Gastroesophageal sphincter (tissue), 4 donors: ENCODE data around the gene TMEM135. TPM values are rescaled to one million over a fixed set of nuclear protein-coding genes. Genes with fewer than 3 reads are reported as not detected.

Experiments
- ATAC-seq: fragments of 150-250 bp; one replicate; pipeline ENCODE4 v1.9.1; 2016; ENCODE audit warnings: mild to moderate bottlenecking, moderate library complexity
- H3K27ac ChIP-seq, 4 donors: fragments of 200-600 bp; sonication (generic) in 3 of 4; 1 replicate in 3 of 4; 2 replicates in 1 of 4; pipeline ENCODE4 v1.5.1; 2016 to 2019
- H3K27me3 ChIP-seq: fragments of 200-600 bp; sonication (generic); one replicate; pipeline ENCODE4 v1.5.1; 2019
- H3K36me3 ChIP-seq, 2 donors: fragments of 200-600 bp; sonication (generic); one replicate each; pipeline ENCODE4 v1.5.1; 2019; ENCODE audit warnings: control low read depth in 1 of 2
- H3K4me1 ChIP-seq, 3 donors: fragments of 200-600 bp; sonication (generic); 1 replicate in 2 of 3; 2 replicates in 1 of 3; pipeline ENCODE4 v1.5.1; 2016 to 2019; ENCODE audit warnings: control low read depth in 2 of 3
- H3K4me3 ChIP-seq, 2 donors: fragments of 200-600 bp; sonication (generic); one replicate each; pipeline ENCODE4 v1.5.1; 2019; ENCODE audit warnings: mild to moderate bottlenecking in 1 of 2, moderate library complexity in 1 of 2
- H3K9me3 ChIP-seq, 3 donors: fragments of 200-600 bp; sonication (generic); one replicate each; pipeline ENCODE4 v1.5.1; 2017 to 2019; ENCODE audit warnings: control low read depth in 2 of 3
- EP300 ChIP-seq: sonication (generic); formaldehyde crosslinking; IDR thresholded peaks from one replicate; pipeline ENCODE4 v1.6.1; 2017; ENCODE audit warnings: antibody characterized with exemption, mild to moderate bottlenecking
- POLR2A ChIP-seq, 2 donors: fragments of 450-650 bp; IDR thresholded peaks; one replicate each; pipeline ENCODE4 v1.6.1; 2017; ENCODE audit warnings: antibody characterized with exemption in 2 of 2, mild to moderate bottlenecking in 2 of 2, moderate library complexity in 1 of 2
- POLR2AphosphoS5 ChIP-seq: sonication (generic); formaldehyde crosslinking; IDR thresholded peaks from one replicate; pipeline ENCODE4 v1.6.1; 2017; ENCODE audit warnings: antibody characterized with exemption
- WGBS, 2 donors: methylation state at CpG; one replicate each; pipeline ENCODE4 v1.1.5; 2018; ENCODE audit warnings: low coverage in 1 of 2; 5-methylcytosine and 5-hydroxymethylcytosine counted together
- total RNA-seq, 4 donors: library from RNA; depleted of rRNA; stranded (reverse); fragments of >200 nt; gene quantifications; one replicate each; pipeline ENCODE4 v1.1.0, GENCODE V29; 2016
- TF ChIP-seq, protein P1 (sequence below), 4 experiments: fragments of 200-600 bp in 2 of 4; fragments of 450-650 bp in 2 of 4; sonication (generic) in 1 of 4; IDR thresholded peaks; one replicate each; pipeline ENCODE4 v1.5.1; 2017 to 2019; ENCODE audit warnings: antibody characterized with exemption in 4 of 4, mild to moderate bottlenecking in 2 of 4, moderate library complexity in 2 of 4

TMEM135 gene
- total RNA-seq, 4 donors from 2014 or later, result 9.6 to 25.7 (median 17.0) TPM

DNA sequence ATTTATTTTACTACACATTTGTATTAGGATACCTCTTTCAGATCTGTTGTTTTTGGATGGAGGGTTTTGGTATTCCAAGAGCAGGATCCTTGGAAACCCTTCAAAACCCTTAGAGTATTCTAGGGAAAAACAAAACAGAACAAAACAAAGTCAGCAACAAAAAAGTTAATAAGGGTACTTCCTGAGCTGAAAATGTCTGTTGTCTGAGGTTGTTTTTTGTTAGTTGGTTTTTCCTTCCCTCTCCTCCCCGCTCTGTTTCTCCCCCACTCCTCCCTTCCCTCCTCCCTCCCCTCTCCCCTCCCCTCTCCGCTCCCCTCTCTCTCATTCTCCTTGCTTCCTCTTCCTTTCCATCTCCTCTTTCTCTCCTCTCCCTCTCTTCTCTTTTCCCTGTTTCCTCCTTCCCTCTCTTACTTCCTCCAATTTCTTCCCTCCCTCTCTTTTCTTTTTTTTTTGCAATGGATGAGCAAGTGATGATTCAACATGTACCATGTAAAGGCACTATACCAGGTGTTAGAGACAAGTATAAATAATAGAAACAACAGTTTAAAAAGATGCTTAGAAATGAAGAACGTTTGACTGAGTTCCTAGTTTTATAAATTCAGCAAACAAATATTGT is 160.6 kb downstream of the TMEM135 start:
- no peak overlapping the region for H3K27ac ChIP-seq
- H3K4me1 ChIP-seq, result no peaks in the 10 kb centered on the region
- 62 to 80% methylated on average over 1 to 3 of the region's 3 CpGs for WGBS, 2 donors
- no peak overlapping the region for H3K4me3 ChIP-seq
- no peaks in the 10 kb centered on the region for H3K27me3 ChIP-seq
- ATAC-seq, result no peak
- TF ChIP-seq, protein P1, sequence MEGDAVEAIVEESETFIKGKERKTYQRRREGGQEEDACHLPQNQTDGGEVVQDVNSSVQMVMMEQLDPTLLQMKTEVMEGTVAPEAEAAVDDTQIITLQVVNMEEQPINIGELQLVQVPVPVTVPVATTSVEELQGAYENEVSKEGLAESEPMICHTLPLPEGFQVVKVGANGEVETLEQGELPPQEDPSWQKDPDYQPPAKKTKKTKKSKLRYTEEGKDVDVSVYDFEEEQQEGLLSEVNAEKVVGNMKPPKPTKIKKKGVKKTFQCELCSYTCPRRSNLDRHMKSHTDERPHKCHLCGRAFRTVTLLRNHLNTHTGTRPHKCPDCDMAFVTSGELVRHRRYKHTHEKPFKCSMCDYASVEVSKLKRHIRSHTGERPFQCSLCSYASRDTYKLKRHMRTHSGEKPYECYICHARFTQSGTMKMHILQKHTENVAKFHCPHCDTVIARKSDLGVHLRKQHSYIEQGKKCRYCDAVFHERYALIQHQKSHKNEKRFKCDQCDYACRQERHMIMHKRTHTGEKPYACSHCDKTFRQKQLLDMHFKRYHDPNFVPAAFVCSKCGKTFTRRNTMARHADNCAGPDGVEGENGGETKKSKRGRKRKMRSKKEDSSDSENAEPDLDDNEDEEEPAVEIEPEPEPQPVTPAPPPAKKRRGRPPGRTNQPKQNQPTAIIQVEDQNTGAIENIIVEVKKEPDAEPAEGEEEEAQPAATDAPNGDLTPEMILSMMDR (IDR thresholded peaks at IDR 0.05), result no peak
- TF ChIP-seq POLR2A (IDR thresholded peaks at IDR 0.05) (no peak), POLR2AphosphoS5 (no peak), EP300 (no peak)
- no peaks in the 10 kb centered on the region for H3K9me3 ChIP-seq
- H3K36me3 ChIP-seq, result no peaks in the 10 kb centered on the region

DNA sequence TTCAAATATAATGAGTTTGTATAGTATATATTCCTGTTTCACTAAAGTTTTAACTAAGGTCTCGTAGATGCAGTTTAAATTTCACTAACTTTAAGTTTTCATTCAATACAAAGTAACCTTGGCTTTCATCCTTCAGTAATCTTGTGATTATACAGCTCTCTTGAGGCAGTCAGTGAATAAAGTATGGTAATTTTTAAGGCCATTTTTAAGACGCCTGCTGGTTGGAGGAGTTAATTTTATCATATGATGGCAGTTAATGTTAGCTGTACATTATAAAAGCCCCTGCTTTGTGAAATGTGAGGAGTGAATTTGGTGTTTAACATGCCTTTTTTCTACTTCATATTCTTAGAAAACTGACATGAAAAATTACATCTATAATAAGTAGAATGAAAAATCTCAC is 163.6 kb downstream of the TMEM135 start:
- no peak overlapping the region for H3K27ac ChIP-seq
- H3K27me3 ChIP-seq, result no peaks in the 10 kb centered on the region
- no peak for TF ChIP-seq POLR2A (IDR thresholded peaks at IDR 0.05)
- TF ChIP-seq, protein P1 (IDR thresholded peaks at IDR 0.05), result no peak
- no peak for TF ChIP-seq EP300
- no peak for TF ChIP-seq POLR2AphosphoS5
- no peak overlapping the region for H3K4me3 ChIP-seq
- H3K36me3 ChIP-seq, result no peaks in the 10 kb centered on the region
- H3K4me1 ChIP-seq, result no peaks in the 10 kb centered on the region
- WGBS, 2 donors, result 89 to 90% methylated on average over 2 of the region's 2 CpGs
- H3K9me3 ChIP-seq, result no peaks in the 10 kb centered on the region
- ATAC-seq, result no peak

DNA sequence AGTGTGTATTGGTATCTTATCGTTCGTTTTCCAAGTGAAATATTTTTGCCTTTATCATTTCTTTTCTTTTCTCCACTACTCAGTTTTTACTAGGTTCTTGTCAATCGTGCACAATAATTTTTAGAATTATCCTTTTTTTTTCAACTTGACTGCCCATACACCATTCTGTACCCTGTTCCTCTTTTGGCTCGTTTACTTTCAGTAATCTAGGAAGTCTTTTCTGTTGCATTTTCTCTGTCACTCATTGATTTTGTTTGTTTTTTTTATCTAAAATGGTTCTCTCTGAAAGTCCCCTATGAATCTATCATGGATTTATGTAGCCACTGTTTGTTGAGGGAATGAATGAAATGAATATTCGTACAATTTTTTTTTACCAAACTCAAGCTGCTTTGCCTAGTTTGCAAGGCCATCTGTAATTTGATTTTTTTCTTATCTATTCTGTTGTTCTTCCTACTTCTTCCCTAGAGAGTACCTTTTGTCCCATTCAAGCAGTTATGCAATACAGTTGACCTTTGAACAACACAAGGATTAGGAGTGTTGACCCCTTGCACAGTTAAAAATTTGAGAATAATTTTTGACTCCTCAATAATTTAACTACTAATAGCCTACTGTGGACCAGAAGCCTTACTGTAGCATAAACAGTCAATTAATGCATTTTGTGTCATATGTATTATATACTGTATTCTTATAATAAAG is 166.3 kb downstream of the TMEM135 start:
- TF ChIP-seq, protein P1 (IDR thresholded peaks at IDR 0.05), result no peak
- TF ChIP-seq EP300, result no peak
- TF ChIP-seq POLR2AphosphoS5, result no peak
- TF ChIP-seq POLR2A (IDR thresholded peaks at IDR 0.05), result no peak
- no peak for ATAC-seq
- Histone ChIP-seq H3K4me3 (no peak overlapping the region), H3K36me3 (no peaks in the 10 kb centered on the region), H3K27me3 (no peaks in the 10 kb centered on the region), H3K9me3 (no peaks in the 10 kb centered on the region), H3K4me1 (no peaks in the 10 kb centered on the region), H3K27ac (no peak overlapping the region)
- 82 to 91% methylated on average over 5 of the region's 5 CpGs for WGBS, 2 donors

DNA sequence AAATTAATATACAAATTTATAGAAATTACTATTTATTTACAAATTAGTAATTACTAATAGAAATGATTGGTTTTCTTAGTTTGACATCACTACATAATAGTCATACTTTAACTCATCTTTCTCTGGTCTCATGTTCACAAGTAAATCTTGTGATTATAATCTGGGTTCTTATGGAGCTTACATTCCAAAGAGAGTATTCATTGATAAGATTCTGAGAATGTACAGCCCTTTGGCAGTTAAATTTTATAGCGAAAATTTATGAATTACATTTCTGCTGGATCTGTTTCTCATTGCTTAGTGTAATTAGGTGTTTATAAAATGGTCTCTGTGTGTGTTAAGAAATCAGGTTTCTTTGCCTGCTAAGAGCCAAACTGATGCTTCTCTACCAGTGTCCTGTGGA is 175.2 kb downstream of the TMEM135 start:
- H3K4me1 ChIP-seq, result no peaks in the 10 kb centered on the region
- no peak overlapping the region for H3K27ac ChIP-seq
- H3K4me3 ChIP-seq, result no peak overlapping the region
- TF ChIP-seq POLR2A (IDR thresholded peaks at IDR 0.05), result no peak
- TF ChIP-seq, protein P1 (IDR thresholded peaks at IDR 0.05), result no peak
- TF ChIP-seq EP300, result no peak
- no peak for TF ChIP-seq POLR2AphosphoS5
- ATAC-seq, result no peak
- H3K9me3 ChIP-seq, result no peaks in the 10 kb centered on the region
- 80 to 100% methylated on average over 1 of the region's 1 CpG for WGBS, 2 donors
- no peaks in the 10 kb centered on the region for H3K27me3 ChIP-seq
- H3K36me3 ChIP-seq, result no peaks in the 10 kb centered on the region

DNA sequence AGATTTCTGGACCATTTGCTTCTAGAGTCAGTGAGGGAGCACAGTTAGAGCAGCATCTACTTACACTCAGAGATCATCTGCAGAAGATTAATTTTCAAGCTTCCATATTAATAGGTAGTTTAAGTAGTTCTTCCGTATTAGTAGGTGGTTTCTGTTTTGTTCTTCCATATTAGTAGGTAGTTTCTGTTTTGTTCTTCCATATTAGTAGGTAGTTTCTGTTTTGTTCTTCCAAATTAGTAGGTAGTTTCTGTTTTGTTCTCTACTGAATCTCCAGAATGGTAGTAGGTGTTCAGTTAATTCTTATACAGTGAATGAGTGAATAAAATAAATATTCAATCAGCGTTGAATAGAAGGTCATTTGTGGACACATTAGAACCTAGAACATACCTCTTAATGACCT is 175.7 kb downstream of the TMEM135 start:
- Histone ChIP-seq H3K9me3 (no peaks in the 10 kb centered on the region), H3K4me1 (no peaks in the 10 kb centered on the region), H3K27me3 (no peaks in the 10 kb centered on the region), H3K4me3 (no peak overlapping the region), H3K27ac (no peak overlapping the region), H3K36me3 (no peaks in the 10 kb centered on the region)
- TF ChIP-seq POLR2AphosphoS5 (no peak), POLR2A (IDR thresholded peaks at IDR 0.05) (no peak), EP300 (no peak)
- TF ChIP-seq, protein P1 (IDR thresholded peaks at IDR 0.05), result no peak
- no peak for ATAC-seq
- 79 to 92% methylated on average over 2 of the region's 2 CpGs for WGBS, 2 donors
